LNCAP (cell line): ENCODE results near the gene CLIC3.

Source experiments
- TF ChIP-seq, protein P1 (sequence below): fragments of 450-650 bp; IDR thresholded peaks from 2 replicates; pipeline ENCODE4 v1.5.1; 2017; ENCODE audit warnings: mild to moderate bottlenecking

The CLIC3 gene

DNA sequence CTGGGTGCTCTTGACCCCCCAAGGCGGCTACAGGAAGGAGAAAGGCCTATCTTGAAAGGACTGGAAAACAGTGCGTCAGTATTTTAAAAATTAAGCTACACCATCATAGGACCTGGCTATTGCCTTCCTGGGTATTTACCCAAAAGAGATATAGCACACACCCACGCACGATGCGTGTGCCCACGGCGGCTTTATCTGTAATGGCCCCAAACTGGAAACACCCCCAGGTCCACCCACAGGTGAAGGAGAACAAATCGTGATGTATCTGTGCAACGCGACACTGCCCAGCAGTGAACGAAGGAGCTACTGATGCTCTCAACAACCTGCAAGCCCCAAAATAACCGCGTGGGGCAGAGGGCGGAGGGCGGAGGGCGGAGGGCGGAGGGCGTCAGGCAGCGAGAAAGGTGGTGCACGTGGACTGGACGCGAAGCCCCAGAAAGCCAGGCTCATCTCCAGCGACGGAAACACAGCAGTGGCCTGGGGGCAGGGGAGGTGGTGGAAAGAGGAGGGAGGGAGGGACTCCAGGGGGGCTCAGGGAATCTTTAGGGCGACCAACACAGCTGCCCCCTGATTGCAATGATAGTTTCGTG lies 31.4 kb downstream of the CLIC3 start:
- TF ChIP-seq, protein P1, sequence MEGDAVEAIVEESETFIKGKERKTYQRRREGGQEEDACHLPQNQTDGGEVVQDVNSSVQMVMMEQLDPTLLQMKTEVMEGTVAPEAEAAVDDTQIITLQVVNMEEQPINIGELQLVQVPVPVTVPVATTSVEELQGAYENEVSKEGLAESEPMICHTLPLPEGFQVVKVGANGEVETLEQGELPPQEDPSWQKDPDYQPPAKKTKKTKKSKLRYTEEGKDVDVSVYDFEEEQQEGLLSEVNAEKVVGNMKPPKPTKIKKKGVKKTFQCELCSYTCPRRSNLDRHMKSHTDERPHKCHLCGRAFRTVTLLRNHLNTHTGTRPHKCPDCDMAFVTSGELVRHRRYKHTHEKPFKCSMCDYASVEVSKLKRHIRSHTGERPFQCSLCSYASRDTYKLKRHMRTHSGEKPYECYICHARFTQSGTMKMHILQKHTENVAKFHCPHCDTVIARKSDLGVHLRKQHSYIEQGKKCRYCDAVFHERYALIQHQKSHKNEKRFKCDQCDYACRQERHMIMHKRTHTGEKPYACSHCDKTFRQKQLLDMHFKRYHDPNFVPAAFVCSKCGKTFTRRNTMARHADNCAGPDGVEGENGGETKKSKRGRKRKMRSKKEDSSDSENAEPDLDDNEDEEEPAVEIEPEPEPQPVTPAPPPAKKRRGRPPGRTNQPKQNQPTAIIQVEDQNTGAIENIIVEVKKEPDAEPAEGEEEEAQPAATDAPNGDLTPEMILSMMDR: no peak

DNA sequence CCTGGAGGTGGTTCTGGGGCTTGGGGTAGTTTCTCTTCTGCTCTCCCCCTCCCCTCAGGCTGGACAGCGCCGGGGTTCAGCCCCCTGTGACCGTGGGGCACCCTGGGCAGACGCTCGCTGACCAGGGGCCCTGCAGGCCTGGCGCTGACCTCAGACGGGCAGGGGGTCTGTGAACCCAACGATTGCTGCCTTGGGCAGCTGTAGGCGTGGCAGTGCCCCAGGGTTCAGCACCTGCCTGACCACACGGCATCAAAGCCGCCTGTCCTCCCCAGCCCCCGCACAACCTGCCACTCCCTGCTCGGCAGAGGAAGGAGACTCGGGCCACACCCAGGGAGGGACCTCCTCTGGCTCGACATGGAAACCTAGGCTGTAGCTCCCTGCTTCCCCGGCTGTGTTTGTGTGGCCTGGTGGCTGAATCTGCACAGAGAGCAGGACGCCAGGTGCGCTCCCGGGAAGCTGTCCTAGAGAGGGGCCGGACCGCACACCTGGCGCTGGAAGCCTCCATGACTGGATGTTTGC lies 32.1 kb downstream of the CLIC3 start:
- TF ChIP-seq, protein P1: no peak

DNA sequence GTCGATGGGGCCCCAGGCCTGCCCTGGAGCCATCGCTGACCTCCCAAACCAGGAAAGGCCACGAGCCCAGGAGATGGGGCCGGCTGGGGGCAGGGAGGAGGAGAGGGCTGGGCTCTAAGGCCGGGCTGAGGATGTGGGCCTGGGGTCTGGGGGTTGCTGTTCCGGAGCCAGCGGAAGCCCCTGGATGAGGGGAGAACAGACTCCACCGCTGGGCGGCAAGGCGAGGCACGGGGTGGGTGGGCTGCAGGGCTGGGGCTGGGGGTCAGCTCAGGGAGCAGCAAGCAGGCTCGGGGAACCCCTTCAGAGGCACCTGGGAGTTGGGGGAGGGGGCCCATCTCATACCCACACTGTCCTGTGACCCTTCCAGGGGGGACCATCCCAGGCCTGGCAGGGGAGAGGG lies 32.6 kb downstream of the CLIC3 start:
- TF ChIP-seq, protein P1: no peak

DNA sequence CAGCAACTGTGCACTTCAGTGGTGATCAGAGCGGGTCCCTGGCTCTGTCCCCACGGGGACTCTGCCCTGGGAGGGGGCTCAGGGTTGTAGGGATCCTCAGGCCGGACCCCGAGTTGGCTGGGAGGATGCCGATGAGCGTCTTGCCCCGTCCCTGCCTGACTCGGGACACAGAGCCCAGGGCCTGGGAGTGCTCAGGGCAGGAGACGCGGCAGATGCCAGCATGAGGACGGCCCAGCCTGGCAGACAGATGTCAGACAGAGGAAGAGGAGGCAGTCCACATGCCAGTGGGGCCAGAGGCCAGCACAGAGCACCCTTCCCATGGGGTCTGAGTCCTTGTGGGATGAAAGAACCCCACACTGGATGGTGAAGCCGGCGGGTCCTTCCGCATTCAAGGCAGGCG lies 33.0 kb downstream of the CLIC3 start:
- TF ChIP-seq, protein P1: no peak

DNA sequence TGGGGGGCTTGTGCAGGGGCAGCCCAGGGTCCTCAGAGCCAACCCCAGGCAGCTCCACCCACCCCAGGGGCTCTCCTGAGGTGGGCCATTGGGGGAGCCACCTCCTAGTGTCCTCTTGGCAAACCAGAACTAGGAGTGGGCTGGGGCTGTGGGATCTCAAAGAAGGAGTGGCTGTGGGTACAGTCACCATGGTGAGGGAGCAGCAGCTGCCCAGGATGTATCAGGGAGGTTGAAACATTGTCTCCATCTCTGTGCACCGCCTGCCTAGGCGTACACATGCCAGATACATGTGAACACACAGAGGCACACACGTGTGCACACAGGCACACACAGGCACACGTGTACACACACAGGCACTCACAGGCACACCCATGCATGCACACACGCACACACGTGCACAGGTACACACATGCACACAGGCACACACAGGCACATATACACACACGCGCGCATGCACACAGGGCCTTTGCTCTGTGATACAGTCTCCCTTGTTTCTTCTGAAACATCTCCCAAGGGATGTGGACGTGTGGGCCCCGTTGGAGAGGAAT lies 33.6 kb downstream of the CLIC3 start:
- TF ChIP-seq, protein P1: no peak

DNA sequence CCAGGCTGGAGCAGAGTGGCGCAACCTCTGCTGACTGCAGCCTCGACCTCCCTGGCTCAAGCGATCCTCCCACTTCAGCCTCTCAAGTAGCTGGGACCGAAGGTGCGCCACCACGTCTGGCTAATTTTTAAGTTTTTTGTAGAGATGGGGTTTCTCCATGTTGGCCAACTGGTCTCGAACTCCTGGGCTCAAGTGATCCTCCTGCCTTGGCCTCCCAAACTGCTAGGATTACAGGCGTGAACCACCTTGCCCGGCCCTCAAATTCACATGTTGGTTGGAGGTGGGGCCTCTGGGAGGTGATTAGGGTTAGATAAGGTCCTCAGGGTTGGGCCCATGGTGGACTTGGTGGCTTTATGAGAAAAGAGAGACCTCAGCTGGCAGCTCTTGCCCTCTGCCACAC lies 34.2 kb downstream of the CLIC3 start:
- TF ChIP-seq, protein P1: no peak

DNA sequence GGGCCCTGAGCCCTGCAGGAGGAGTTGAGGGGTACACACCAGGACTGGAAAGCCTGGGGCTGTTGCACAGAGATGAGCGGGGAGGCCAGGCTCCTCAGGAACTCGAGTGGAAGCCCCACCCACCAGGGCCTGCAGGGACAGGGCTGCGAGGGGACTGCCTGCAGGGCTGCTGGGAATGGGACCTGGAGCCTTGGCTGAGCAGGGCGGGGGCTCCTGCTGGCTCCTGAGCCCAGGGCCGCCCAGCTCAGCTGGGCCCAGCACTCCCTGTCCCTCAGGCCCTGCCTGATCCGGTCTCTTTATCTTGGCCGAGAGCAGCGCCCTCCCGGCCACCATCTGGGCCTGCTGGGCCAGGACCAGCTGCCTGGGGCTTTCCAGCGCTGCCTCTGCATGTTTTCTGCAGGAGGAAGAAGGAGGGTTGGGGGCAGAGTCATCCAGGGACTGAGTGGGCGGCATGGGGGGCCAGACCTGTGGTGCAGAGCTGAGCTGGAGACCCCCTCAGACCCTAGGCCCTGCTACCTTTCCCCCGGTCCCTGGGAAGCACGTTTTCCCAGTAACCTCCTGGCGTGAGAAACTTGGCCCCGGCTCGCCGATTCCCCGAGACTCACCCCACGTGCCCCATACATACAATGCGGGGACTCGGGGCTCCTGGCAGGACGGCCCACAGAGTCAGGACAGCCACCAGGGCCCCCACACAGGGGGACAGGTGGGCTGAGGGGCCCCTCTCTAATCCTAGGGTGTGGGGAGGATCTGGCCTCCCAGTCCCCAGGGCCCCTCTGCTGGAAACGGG lies 34.9 kb downstream of the CLIC3 start:
- TF ChIP-seq, protein P1: no peak
